Left renal pelvis (tissue), 4 donors: ENCODE measurements around the gene ACSL5. TPM values are rescaled to one million over a fixed set of nuclear protein-coding genes. Genes with fewer than 3 reads are reported as not detected.

Experiments
- DNase-seq, 4 donors: peaks; one replicate each; pipeline ENCODE4 v3.0.0-alpha.2; 2013; ENCODE audit warnings: low read depth in 4 of 4, low spot score in 3 of 4
- polyA plus RNA-seq, 4 donors: library from polyadenylated mRNA; unstranded; fragments of 120-200 nt; gene quantifications; one replicate each; pipeline ENCODE4 v1.2.1, GENCODE V29; 2013; ENCODE audit not compliant: insufficient read length in 4 of 4

The ACSL5 gene, protein sequence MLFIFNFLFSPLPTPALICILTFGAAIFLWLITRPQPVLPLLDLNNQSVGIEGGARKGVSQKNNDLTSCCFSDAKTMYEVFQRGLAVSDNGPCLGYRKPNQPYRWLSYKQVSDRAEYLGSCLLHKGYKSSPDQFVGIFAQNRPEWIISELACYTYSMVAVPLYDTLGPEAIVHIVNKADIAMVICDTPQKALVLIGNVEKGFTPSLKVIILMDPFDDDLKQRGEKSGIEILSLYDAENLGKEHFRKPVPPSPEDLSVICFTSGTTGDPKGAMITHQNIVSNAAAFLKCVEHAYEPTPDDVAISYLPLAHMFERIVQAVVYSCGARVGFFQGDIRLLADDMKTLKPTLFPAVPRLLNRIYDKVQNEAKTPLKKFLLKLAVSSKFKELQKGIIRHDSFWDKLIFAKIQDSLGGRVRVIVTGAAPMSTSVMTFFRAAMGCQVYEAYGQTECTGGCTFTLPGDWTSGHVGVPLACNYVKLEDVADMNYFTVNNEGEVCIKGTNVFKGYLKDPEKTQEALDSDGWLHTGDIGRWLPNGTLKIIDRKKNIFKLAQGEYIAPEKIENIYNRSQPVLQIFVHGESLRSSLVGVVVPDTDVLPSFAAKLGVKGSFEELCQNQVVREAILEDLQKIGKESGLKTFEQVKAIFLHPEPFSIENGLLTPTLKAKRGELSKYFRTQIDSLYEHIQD
- 1 to 10 TPM; 3.2 to 5.9 (median 4.2) TPM for polyA plus RNA-seq

DNA sequence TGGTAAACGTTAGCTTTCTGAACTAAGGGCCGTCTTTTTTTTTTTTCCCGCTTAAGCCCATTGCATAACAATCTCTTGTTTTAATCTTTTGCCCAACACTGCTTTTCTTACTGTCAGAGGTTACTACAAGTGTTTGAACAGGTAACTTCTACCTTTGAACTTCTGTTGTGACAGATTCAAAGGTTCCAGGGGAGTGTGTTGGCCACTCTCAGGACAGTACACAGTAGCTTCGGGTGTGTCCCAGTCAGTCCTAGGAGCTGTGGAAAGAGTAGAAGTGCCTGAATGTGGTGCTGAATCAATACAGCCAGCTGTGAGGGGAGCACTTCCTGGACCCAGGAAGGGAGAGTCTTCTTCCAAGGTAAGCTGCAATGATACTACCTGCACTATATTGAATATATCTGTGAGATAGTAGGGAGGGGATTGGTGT lies at the start of gene ACSL5:
TSS of gene ACSL5 (plus strand) at position 205 of the 427 bp plus-strand sequence. CDS start 20,831 bp downstream, outside the sequence.
- no peak for DNase-seq

DNA sequence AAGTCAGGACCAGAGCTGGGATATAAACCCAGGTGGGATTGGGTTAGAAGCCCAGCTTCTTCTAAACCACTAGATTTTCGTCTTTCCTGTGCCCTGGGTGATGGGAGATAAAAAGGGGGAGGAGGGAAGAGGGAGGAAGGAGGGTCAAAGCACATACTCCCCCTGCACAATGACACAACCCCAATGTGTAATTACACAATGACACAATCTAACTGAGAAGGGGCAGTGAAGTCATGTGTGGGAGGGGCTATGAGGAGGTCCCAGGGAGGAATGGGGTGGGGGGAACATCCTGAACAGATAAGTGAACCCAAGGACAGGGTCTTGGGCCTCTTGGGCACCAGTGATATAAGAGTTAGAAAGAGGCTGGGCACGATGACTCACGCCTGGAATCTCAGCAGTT lies 46.2 kb upstream of the ACSL5 start:
- no peak for DNase-seq

DNA sequence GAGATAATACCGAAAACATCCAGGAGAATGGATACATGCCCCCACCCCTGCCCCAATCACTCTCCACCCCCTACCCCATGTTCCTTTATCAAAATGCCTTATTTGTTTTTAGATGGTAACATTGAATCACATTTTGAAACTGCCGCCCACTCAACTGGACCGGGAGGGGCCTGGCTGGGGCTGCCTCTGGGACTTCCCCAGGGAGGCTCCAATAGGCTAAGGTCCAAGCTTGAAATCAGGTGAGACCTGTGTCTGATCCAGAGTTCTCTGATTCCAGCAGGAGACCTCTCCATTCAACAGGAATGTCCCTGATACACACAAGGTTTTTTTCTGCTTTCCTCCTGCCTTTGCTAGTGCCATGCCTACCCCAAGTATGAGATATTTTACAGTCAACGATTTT lies 43.8 kb upstream of the ACSL5 start:
- DNase-seq = no peak

DNA sequence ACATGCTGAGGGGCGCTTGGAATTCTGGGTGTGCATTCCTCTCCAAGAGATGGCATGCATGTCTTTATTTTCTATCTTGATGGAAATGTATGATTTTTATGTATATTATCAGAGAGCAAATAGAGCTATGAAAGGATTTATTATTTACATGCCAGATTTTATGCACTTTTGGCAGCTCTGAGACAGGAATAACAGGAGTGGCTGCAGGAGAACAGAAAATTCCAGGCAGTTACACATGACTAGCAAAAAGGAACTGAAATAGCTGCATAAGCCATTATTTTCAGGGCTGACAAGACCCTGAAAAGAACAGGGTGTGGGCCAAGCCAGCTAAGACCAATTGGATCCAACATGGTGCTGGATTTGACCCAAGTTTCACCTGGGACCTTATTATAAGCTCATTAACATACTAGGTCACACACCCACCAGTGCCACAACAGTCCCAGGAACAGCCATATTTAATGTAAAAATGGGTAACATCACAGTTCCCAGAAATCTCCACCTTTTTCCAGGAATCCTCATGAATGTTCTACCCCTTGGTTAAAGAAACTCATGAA lies 43.2 kb upstream of the ACSL5 start:
- DNase-seq = no peak

DNA sequence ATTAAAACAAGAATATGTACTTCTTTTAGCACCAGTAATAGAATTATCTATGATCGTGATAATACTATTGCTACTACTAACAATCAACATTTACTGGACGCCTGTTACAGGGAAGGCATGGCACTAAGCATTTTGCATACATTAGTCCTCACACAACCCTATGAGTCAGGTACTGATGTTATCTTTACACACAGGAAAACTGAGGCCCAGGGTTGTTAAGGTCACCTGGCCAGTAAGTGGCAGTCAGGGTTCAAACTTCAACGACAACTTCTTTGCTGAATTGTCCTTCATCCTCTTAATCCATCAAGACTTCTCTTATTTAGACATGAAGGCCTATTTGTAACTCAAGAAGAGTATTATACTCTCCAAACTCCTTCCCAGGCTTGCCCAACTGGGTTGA lies 41.9 kb upstream of the ACSL5 start:
- no peak for DNase-seq

DNA sequence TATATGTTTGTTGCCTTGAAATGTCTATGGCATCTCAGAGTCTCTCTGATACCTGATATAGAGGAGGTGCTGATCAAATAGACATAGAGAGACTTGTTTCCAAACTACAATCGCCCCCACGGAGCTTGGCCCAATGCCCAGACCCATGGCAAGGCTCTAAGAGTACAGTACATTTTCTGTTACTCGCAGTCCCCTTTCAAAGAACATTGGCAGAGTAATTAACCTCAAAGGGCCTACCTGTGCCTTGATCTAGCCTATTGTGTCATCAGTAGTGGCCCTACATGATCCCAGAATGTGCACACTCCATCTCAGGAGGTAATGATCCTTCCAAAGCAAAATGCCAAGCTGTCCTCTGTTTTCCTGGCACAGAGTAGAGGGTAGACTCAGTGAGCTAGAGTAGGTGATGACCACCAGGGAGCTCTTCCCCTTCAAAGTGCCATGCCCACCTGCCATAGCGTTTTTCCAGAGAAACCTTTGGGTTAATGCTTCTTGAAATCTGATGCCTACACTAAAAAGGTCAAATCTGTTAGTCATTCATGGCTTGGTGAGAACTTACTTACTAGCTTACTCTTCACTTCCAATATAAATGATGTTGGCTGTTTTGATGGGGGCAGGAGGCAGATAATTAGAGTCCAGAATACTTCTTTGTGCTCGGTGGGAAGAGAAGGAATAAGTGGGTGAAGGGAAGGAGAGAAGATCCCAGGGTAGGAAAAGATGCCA lies 41.2 kb upstream of the ACSL5 start:
- DNase-seq = no peak

DNA sequence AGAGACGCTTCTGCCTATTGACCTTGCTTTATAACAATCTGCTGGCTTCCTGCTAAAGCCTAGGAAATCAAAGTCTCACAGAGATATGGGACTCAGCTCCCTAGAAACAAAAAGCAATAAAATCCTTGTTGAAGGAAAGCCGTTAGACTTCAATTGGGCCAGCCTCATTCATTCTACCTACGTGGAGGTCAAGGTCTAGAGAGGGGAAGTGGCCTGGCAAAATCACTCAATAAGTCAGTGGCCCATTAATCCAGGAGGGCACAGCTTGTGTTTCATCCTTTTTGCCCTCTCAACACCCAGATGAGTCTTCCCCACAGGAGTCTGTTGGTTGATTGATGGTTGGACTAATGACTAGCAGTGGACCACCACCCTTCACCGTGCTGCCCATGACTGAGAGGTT lies 40.5 kb upstream of the ACSL5 start:
- DNase-seq = no peak

DNA sequence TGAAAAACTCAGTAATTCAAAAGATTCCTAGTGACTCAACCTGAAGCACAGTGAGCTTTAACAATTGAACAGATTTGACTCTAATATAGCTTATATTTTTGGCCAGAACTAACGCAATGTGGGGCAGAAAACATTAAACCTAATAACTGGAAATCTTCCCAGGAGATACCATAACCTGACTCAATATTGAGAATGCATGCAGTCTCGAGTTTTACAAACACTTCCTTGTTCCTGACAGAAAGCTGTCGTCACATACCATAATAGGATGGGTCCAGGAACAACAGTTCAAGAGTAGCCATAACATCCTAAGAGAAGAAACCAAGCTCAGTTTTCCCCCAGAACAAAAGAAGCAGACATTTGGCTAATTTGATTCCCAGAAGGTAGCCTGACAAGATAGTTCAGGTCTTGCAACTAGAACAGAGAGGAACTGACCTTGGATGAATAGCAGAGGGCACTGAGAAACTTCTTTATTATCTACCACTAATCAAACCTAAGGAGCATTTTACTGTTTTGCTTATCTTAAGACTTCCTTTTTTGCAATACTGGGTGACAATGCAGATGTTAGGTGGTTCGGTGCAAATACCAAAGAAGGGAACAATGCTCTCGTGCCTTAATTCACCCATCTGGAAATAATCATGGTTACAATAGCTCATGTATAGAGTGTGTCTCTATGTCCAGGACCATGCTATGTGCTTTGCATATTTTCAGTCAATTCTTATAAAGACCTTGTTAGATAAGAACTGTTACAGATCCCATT lies 38.6 kb upstream of the ACSL5 start:
- DNase-seq = no peak

DNA sequence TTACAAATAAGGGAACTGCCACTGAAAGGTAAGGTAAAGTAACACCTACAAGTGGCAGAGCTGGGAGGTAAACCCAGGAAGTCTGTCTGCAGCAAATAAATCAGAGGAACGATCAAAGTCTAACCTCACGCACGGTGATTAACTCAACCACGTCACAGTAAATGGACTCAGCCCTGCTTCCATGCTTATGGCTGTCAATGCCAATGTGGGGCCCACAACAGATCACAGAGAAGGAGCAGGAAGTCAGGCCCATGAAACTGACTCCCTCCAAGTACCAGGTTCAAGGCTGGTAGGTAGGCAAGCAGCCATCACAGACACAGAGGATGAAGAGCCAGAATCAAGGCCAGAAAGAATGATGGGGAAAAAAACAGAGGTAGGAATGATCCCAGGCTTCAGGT lies 38.0 kb upstream of the ACSL5 start:
- DNase-seq = no peak

DNA sequence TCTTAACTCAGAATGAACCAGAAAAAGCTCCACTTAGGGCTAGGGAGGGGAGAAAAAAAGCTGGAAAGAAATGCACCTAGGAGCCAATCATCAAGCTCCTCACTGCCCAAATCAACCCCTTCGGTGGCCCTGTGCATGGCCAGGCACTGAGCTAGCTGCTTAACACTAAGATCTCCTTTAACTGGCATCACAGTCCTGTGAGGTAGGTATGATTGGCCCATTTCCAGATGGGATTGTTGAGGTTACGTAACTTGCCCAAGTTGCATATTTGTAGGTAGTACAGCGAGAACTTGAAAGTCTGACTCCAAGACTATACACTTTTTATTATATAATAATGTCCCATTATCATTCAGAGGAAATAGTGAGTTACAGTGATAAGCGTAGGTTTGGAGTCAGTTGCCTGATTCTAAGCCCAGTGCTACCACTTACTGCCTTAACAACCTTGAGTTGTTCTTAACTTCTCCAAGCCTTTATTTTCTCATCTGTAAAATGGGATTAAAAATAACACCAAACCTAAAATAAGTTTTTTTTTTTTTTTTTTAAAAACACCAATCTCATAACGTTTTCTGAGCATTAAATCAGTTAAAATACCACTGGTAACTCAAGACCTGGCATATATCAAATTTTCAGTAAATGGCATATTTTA lies 37.2 kb upstream of the ACSL5 start:
- no peak for DNase-seq

DNA sequence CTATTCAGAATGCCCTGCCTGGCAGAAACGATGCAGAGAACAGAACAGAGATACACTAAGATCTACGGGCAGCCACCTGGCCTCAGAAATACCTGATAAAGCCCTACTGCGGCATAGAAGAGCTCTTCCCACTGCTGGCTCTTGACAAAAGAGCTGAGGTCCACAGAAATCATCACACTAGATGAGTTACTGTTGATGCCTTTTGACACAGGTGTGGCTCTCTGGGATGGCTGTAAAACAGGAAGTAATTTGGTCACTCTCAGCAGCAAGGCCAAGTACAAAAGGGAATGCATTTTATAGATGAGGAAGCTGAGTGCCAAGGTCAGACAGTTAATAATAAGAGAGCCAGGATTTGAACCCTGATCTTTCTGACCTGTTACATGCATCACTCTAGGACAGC lies 35.0 kb upstream of the ACSL5 start:
- no peak for DNase-seq

DNA sequence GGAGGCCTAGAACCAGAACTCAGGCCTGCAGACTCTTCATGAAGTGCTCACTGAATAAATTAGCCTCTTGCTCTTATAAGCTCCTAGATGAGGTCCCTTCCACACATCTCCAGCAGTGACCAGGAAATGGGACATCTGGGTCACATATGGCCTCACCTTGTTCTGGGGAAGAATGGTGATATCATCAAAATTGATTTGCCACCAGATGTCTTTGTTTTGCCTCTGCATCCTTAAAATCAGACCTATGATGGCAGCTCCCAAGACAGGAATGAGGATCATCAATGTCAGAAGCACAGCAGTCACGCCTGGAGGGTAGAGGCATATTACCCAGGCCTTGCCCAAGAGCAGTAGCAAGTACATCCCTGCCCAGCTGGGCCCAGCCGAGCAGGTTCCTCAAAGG lies 33.3 kb upstream of the ACSL5 start:
- DNase-seq = no peak

DNA sequence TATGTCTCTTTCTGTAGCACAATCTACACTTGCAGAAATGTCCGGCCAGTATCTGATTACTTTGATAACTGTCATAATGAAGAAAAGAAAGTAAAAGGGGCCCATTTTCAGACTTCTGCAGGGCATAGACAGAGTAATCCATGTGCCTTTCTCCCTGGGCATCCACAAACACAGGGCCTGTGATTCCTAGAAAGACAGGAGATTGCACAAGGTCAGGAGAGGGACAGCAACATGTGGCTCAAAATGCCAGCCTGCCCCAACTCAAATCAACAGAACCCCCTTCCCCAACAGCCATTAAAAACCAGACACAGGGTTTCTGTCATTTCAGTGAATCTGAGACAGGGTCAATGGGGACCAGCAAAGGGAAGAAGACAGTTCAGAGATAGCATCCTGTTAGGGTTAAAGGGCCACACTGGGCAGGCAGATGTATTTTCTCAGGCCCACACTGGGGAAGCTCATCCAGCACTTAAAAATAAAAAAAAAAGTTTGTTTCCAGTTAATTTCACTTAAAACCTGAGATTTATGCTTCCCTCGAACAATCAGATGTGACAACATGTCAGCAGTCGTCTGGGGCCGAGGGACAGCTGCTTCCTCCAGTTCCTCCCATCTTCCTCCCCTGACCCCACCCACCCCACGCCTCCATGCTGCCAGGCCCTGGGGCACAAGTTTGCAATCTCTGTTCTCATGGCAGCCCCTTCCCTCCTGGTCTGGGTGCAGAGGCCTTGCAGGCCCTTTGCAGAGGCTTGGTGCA lies 30.7 kb upstream of the ACSL5 start:
- DNase-seq = no peak

DNA sequence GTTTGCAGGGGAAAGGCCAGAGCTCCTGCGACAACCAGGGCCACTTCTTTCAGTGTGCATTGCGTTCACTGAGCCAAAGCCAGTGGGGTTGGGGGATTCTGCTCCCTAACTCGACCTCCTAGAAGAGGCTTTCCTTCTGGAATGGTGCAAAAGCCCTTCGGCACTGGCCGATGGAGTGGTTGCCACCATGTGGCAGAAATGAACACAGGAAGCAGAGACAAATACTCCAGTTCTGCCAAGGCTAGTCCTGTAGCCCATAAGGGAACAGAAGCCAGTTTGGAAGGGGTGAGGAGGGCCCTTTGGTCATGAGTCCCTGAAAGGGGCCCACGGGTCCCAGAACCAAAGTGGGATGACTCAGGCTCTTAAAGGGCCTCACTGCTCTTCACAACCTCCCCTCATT lies 29.7 kb upstream of the ACSL5 start:
- DNase-seq = no peak

DNA sequence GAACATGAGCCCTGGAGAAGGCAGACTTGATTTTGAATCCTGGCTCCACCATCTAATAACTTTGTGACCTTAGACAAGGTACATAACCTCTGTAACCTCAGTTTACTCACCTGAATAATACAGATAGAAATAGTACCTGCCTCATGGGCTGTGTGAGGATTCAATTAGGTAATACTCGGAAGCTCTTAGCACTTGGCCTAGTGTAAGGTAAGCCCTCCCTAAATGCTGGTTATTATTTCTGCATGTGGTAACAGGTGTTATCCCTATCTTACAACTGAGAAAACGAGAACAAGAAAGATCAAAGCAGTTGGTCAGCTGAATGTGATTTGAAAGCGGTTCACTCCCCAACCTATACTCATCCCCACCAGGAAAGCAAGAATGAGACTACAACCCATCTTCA lies 28.7 kb upstream of the ACSL5 start:
- no peak for DNase-seq

DNA sequence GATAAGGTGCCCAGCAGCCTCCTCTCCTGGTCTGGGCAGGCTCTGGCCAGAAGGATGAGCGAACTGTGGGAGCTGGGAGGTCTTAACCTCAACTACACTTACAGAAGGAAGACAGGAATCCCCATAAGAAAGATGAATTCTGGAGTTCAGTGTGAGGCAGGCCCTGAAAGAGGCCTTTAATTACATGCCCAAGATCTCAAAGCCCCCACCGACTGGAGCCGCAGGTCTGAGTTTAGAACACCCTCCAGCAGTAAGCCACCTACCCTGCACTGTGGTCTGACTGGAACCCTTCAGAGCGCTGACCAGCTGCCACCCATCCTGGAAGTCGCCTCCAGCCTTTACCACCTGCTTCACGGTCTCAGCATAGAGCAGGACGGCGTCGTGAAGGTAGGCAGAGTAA lies 28.2 kb upstream of the ACSL5 start:
- DNase-seq = no peak

DNA sequence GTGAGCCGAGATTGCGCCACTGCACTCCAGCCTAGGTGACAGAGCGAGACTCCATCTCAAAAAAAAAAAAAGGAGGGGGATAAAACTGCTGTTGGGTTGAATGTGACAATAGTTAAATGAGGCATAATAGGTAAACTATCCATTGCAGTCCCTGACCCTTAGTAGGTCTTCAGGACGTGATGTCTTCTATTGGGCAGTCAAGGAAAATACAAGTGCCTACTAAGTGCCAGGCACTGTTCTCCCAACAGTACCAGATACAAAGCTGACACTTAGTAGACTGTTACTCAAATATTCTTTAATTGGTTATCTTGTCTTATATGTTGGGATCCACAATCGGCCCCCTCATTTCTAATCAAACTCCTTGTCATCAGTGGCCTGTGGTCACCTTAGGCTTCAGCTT lies 27.1 kb upstream of the ACSL5 start:
- no peak for DNase-seq

DNA sequence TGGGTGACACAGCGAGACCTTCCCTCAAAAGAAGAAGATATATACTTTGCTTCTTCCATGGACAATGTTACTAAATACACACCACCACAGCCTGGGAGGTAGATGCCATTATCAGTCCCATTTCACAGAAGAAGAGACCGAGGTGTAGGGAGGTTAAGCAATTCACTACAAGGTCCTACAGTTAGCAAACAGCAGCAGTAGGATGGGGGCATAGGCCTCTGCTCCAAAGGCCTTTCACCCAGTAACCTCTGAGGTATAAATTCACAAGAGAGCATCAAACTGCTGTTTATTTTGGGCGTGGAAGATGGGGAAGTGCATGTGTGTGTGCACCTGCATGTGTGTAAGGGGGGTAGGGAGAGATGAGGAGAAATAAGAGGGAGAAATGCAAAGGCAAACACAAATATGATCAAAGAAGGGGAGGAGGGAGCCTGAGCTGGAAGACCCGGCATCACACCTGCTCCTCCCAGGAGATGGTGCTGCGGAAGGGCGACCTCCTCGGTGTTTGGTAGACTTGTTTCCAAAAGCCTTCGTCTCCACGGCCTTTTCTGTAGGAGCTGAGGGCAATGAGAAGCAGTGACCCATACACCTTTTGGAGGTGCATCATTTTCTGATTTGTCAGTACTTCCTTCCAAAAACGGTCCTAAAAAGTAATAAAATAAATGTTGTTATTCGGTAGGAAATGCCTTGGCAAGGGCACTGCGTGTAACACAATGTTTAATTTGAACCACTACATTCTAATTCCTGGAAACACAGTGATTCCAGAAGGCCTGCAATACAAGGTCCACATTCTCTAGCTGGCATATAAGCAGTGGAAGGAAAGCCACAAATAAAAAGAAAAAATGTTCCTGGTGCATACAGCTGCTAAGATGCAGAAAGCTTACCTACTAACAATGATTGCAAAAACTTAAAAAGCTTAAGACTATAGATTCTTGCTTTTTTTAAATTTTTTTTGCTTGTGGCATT lies 25.9 kb upstream of the ACSL5 start:
- no peak for DNase-seq
